HuH-7 (cell line): ENCODE results near the gene ORM2.
"Not testable (repeated sequence)": the region's sequence is repeated elsewhere in the genome, so short reads cannot be mapped to it uniquely, and the experiment has no call there.

Experiments used
- DNase-seq: peaks from one replicate; pipeline ENCODE4 v3.0.0; 2011; ENCODE audit warnings: low spot score

The ORM2 gene

GRCh38 chr9:114314881-114315722, 14.6 kb upstream of the ORM2 start:
- no peak for DNase-seq

- DNase-seq, result no peak
These were observed 13.8 kb upstream of the ORM2 start for GRCh38 chr9:114315723-114316363.

GRCh38 chr9:114316605-114317230, 13.0 kb upstream of the ORM2 start:
- DNase-seq, result no peak

- no peak for DNase-seq
These were observed 11.9 kb upstream of the ORM2 start for GRCh38 chr9:114317665-114318357.

GRCh38 chr9:114318416-114318815, 11.3 kb upstream of the ORM2 start:
- DNase-seq, result no peak

- no peak for DNase-seq
These were observed 10.5 kb upstream of the ORM2 start for GRCh38 chr9:114319147-114319546.

GRCh38 chr9:114320710-114321109, 9.0 kb upstream of the ORM2 start:
- not testable (repeated sequence) for DNase-seq

- DNase-seq, result no peak
These were observed 7.9 kb upstream of the ORM2 start for GRCh38 chr9:114321759-114322158.

- not testable (repeated sequence) for DNase-seq
These were observed 7.4 kb upstream of the ORM2 start for GRCh38 chr9:114322160-114322818.

GRCh38 chr9:114322831-114323531, 6.7 kb upstream of the ORM2 start, which contains the start of gene ORM1:
Gene ORM1 (plus strand): TSS chr9:114323098. CDS start chr9:114323134, 36 bp downstream.
- DNase-seq, result not testable (repeated sequence)

GRCh38 chr9:114323849-114324248, 5.8 kb upstream of the ORM2 start:
- not testable (repeated sequence) for DNase-seq

GRCh38 chr9:114324492-114324891, 5.2 kb upstream of the ORM2 start:
- DNase-seq, result no peak

GRCh38 chr9:114324965-114325364, 4.7 kb upstream of the ORM2 start:
- DNase-seq, result not testable (repeated sequence)

GRCh38 chr9:114325684-114326254, 3.9 kb upstream of the ORM2 start:
- not testable (repeated sequence) for DNase-seq

GRCh38 chr9:114327749-114328148, 1.9 kb upstream of the ORM2 start:
- DNase-seq, result no peak

GRCh38 chr9:114328357-114328820, 1.3 kb upstream of the ORM2 start:
- DNase-seq, result not testable (repeated sequence)

- DNase-seq, result not testable (repeated sequence)
These were observed 588 bp upstream of the ORM2 start for GRCh38 chr9:114328937-114329624.

- no peak for DNase-seq
These were observed 967 bp downstream of the ORM2 start for GRCh38 chr9:114330636-114331035.

- not testable (repeated sequence) for DNase-seq
These were observed 1.8 kb downstream of the ORM2 start for GRCh38 chr9:114331229-114332195.
